ENCODE data around the gene LRRC8D. TPM values are rescaled to one million over a fixed set of nuclear protein-coding genes. Genes with fewer than 3 reads are reported as not detected.

Gene LRRC8D
- polyA plus RNA-seq, 2 of the 4 experiments (the other 2 are of a cell fraction), result 41.8 to 76.7 TPM

- no peak for TF ChIP-seq RARB (CRISPR knock-in tag; IDR thresholded peaks at IDR 0.05)
- TF ChIP-seq NR3C1 (IDR thresholded peaks at IDR 0.05), result no peak
- no peak for TF ChIP-seq HES2 (IDR thresholded peaks at IDR 0.05)
- TF ChIP-seq RAD21 (conservative IDR thresholded peaks at IDR 0.05 in 1 of 2, IDR thresholded peaks at IDR 0.05 in 1 of 2), result no peak
- TF ChIP-seq MAFK (IDR thresholded peaks at IDR 0.05; ENCODE audit: partially characterized antibody), result no peak
- no peak for TF ChIP-seq POLR2A (IDR thresholded peaks at IDR 0.05; ENCODE audit: low read length)
- no peak for TF ChIP-seq JUNB (IDR thresholded peaks at IDR 0.05)
- TF ChIP-seq ZSCAN20 (CRISPR knock-in tag; IDR thresholded peaks at IDR 0.05), result no peak
- no peak for TF ChIP-seq ZC3H11A (IDR thresholded peaks at IDR 0.05)
- FAIRE-seq (no peak), DNase-seq (ENCODE audit: low read depth in 1 of 2, low spot score in 1 of 2) (no peak), ATAC-seq (no peak)
- Histone ChIP-seq H3K9me3 (peaks cover 6% of the 10 kb centered on the region; the same call in 1 of the 3 replicates), H3K4me3 (no peak overlapping the region), H3K4me2 (no peak overlapping the region), H3K27ac (0 out of 6 replicates have a peak overlapping the region, but pooled peaks of 1 of the 2 experiments have one; percentile 31), H3K4me1 (peaks cover 12% of the 10 kb centered on the region)
- ChIA-PET CTCF (interaction anchor here (3.0 kb wide), 1 partner anchor 25 kb away, joined by 10 read pairs; no protein-coding TSS in a partner anchor), POLR2A (no interaction called here)
- 85% methylated on average over 1 of the region's 1 CpG for WGBS (ENCODE audit: missing lambda C conversion rate)
These were observed 141.9 kb downstream of the LRRC8D start for GRCh38 chr1:89962742-89963075.

- Histone ChIP-seq H3K27ac (no peak overlapping the region), H3K4me1 (0 out of 3 replicates have a peak, but pooled peaks cover 8% of the 10 kb centered on the region), H3K9me3 (no peaks in the 10 kb centered on the region), H3K4me2 (no peak overlapping the region), H3K4me3 (no peak overlapping the region)
- TF ChIP-seq HOXB5 (CRISPR knock-in tag; IDR thresholded peaks at IDR 0.05) (no peak), NR3C1 (IDR thresholded peaks at IDR 0.05) (no peak), PBX3 (IDR thresholded peaks at IDR 0.05) (no peak), PHF8 (IDR thresholded peaks at IDR 0.05; ENCODE audit: borderline replicate concordance, low read depth) (no peak), HOXB13 (CRISPR knock-in tag; IDR thresholded peaks at IDR 0.05; ENCODE audit: low read depth) (no peak), CHD2 (IDR thresholded peaks at IDR 0.05; ENCODE audit: low read length, partially characterized antibody) (no peak), RARB (CRISPR knock-in tag; IDR thresholded peaks at IDR 0.05) (no peak), CBX2 (IDR thresholded peaks at IDR 0.05; ENCODE audit: borderline replicate concordance, low read depth) (no peak), RNF2 (IDR thresholded peaks at IDR 0.05; ENCODE audit: borderline replicate concordance, low read depth) (no peak)
- CTCF ChIA-PET, result interaction anchor here (0.6 kb wide), 1 partner anchor 16 kb away, joined by 3 read pairs; no protein-coding TSS in a partner anchor
- POLR2A ChIA-PET, result no interaction called here
- 93% methylated on average over 4 of the region's 4 CpGs for WGBS (ENCODE audit: missing lambda C conversion rate)
- FAIRE-seq (no peak), DNase-seq (ENCODE audit: low read depth in 1 of 2, low spot score in 1 of 2) (no peak), ATAC-seq (no peak)
These were observed 144.4 kb downstream of the LRRC8D start for GRCh38 chr1:89965193-89965768.

- ChIA-PET CTCF (no interaction called here), POLR2A (no interaction called here)
- ATAC-seq (no peak), FAIRE-seq (no peak), DNase-seq (ENCODE audit: low read depth in 1 of 2, low spot score in 1 of 2) (no peak)
- no peak for TF ChIP-seq FOXS1 (CRISPR knock-in tag; IDR thresholded peaks at IDR 0.05)
- no peak for TF ChIP-seq RARB (CRISPR knock-in tag; IDR thresholded peaks at IDR 0.05)
- no peak for TF ChIP-seq ESRRA (IDR thresholded peaks at IDR 0.05; ENCODE audit: borderline replicate concordance, low read length)
- TF ChIP-seq ZNF302 (CRISPR knock-in tag; IDR thresholded peaks at IDR 0.05), result no peak
- no peak for TF ChIP-seq POLR2AphosphoS2 (conservative IDR thresholded peaks at IDR 0.05; ENCODE audit: low read length)
- no peak for TF ChIP-seq MYC (IDR thresholded peaks at IDR 0.05; ENCODE audit: borderline replicate concordance, low read length)
- no peak for TF ChIP-seq RFX5 (IDR thresholded peaks at IDR 0.05)
- TF ChIP-seq CHD2 (IDR thresholded peaks at IDR 0.05; ENCODE audit: low read length, partially characterized antibody), result no peak
- TF ChIP-seq GATA3 (IDR thresholded peaks at IDR 0.05; ENCODE audit: borderline replicate concordance), result no peak
- TF ChIP-seq ZFP36 (IDR thresholded peaks at IDR 0.05; ENCODE audit: borderline replicate concordance, partially characterized antibody), result no peak
- no peak for TF ChIP-seq SMC3 (IDR thresholded peaks at IDR 0.05)
- TF ChIP-seq PHF8 (IDR thresholded peaks at IDR 0.05; ENCODE audit: borderline replicate concordance, low read depth), result no peak
- TF ChIP-seq EHMT2 (IDR thresholded peaks at IDR 0.05; ENCODE audit: low read depth), result no peak
- TF ChIP-seq CBX8 (IDR thresholded peaks at IDR 0.05), result no peak
- no peak for TF ChIP-seq NFE2L2 (conservative IDR thresholded peaks at IDR 0.05; ENCODE audit: low read length)
- TF ChIP-seq HES2 (IDR thresholded peaks at IDR 0.05), result no peak
- no peak overlapping the region for H3K4me3 ChIP-seq
- H3K4me2 ChIP-seq, result no peak overlapping the region
- peaks cover 12% of the 10 kb centered on the region for H3K4me1 ChIP-seq
- H3K27ac ChIP-seq, result peak overlapping the region in 1 of 2 experiments; percentile 50; a peak in 1 of 6 replicates
- WGBS (ENCODE audit: missing lambda C conversion rate), result 83% methylated on average over 5 of the region's 5 CpGs
- H3K9me3 ChIP-seq, result no peaks in the 10 kb centered on the region
These were observed 145.8 kb downstream of the LRRC8D start for GRCh38 chr1:89966656-89967055.
